Effector memory CD8-positive, alpha-beta T cell (primary cell): ENCODE data around the gene PRSS1.
"Not testable (repeated sequence)": the region's sequence is repeated elsewhere in the genome, so short reads cannot be mapped to it uniquely, and the experiment has no call there.

ENCODE experiments used
- ATAC-seq: fragments of 150-1000 bp; cut with Tn5 transposase; replicated peaks from 2 replicates; pipeline ENCODE4 v1.10.0; 2021; ENCODE audit warnings: mild to moderate bottlenecking, moderate library complexity
- DNase-seq, 3 experiments: peaks; one replicate each; pipeline ENCODE4 v3.0.0; 2021
- H3K27ac Mint-ChIP-seq, 2 donors: one replicate each; pipeline ENCODE4 v1.8.0; 2022; ENCODE audit warnings: mild to moderate bottlenecking in 2 of 2, mixed read lengths in 2 of 2, moderate library complexity in 2 of 2
- H3K27me3 Mint-ChIP-seq, 2 donors: one replicate each; pipeline ENCODE4 v1.8.0; 2022; ENCODE audit warnings: mixed read lengths in 2 of 2
- H3K36me3 Mint-ChIP-seq: one replicate; pipeline ENCODE4 v1.8.0; 2022; ENCODE audit warnings: mild to moderate bottlenecking, moderate library complexity, mixed read lengths; ENCODE audit not compliant: insufficient read depth
- H3K4me1 Mint-ChIP-seq, 2 donors: one replicate each; pipeline ENCODE4 v1.8.0; 2022; ENCODE audit warnings: low read depth in 2 of 2, mixed read lengths in 2 of 2
- H3K4me3 Mint-ChIP-seq, 2 donors: one replicate each; pipeline ENCODE4 v1.8.0; 2022; ENCODE audit warnings: mild to moderate bottlenecking in 2 of 2, mixed read lengths in 2 of 2, moderate library complexity in 2 of 2
- H3K9me3 Mint-ChIP-seq, 2 donors: one replicate each; pipeline ENCODE4 v1.8.0; 2022; ENCODE audit warnings: mixed read lengths in 2 of 2

PRSS1 gene

DNA sequence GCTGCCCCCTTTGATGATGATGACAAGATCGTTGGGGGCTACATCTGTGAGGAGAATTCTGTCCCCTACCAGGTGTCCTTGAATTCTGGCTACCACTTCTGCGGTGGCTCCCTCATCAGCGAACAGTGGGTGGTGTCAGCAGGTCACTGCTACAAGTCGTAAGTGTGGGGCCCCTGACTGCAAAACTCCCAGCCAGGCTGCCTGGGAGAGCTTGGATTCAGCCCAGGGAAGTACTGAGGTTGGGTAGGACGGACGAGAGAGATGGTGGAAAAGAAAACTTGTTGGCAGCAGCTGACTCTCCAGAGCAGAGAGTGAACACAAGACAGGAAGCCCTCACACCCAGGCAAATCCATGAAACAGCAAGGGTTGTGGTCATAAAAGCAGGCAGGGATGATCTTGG lies 22.8 kb downstream of the PRSS1 start:
- no peak overlapping the region for H3K4me3 Mint-ChIP-seq
- no peaks in the 10 kb centered on the region for H3K36me3 Mint-ChIP-seq
- H3K27ac Mint-ChIP-seq = no peak overlapping the region
- H3K9me3 Mint-ChIP-seq = no peaks in the 10 kb centered on the region
- H3K27me3 Mint-ChIP-seq = peaks cover 0 to 12% of the 10 kb centered on the region in 2 donors
- ATAC-seq (no peak), DNase-seq (no peak)
- H3K4me1 Mint-ChIP-seq = peaks cover 3 to 9% of the 10 kb centered on the region in 2 donors

DNA sequence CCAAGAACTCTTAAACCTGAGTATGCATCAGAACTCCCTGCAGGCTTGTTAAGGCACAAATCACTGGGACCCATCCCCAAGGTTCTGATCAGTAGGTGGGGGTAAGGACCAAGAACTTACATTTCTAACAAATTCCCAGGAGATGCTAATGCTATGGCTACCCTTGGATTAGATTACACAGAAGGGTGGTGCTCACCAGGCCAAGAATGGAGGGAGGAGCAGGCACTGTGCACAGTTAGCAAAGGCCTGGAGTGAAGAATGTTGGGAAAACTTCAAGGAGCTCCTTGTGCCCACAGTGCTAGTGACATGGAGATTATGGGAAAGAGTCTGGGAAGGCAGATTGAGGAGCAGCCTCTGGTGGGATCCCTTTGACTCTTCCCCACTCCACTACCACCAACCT lies 23.4 kb downstream of the PRSS1 start:
- no peak for ATAC-seq
- Mint-ChIP-seq H3K27ac (no peak overlapping the region), H3K4me1 (peaks cover 3 to 9% of the 10 kb centered on the region in 2 donors), H3K36me3 (no peaks in the 10 kb centered on the region), H3K4me3 (no peak overlapping the region), H3K9me3 (no peaks in the 10 kb centered on the region), H3K27me3 (peaks cover 0 to 12% of the 10 kb centered on the region in 2 donors)
- no peak for DNase-seq

DNA sequence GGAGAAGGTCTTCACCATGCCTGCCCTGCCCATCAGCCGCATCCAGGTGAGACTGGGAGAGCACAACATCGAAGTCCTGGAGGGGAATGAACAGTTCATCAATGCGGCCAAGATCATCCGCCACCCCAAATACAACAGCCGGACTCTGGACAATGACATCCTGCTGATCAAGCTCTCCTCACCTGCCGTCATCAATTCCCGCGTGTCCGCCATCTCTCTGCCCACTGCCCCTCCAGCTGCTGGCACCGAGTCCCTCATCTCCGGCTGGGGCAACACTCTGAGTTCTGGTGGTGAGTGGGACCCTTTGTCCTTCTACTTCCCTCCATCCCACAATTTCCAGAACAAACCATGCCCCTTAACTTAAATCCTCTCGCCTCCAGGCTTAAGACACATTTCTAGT lies 24.0 kb downstream of the PRSS1 start:
- no peak overlapping the region for H3K27ac Mint-ChIP-seq
- ATAC-seq = no peak
- peaks cover 0 to 12% of the 10 kb centered on the region in 2 donors for H3K27me3 Mint-ChIP-seq
- no peaks in the 10 kb centered on the region for H3K36me3 Mint-ChIP-seq
- H3K4me3 Mint-ChIP-seq = no peak overlapping the region
- no peak for DNase-seq
- H3K9me3 Mint-ChIP-seq = no peaks in the 10 kb centered on the region
- H3K4me1 Mint-ChIP-seq = peaks cover 3 to 9% of the 10 kb centered on the region in 2 donors

GRCh38 chr7:142773937-142774744 lies 24.9 kb downstream of the PRSS1 start:
- DNase-seq (no peak), ATAC-seq (no peak)
- Mint-ChIP-seq H3K27me3 (peaks cover 0 to 12% of the 10 kb centered on the region in 2 donors), H3K27ac (no peak overlapping the region), H3K4me1 (peaks cover 3 to 9% of the 10 kb centered on the region in 2 donors), H3K9me3 (no peaks in the 10 kb centered on the region), H3K36me3 (no peaks in the 10 kb centered on the region), H3K4me3 (no peak overlapping the region)

- Mint-ChIP-seq H3K36me3 (no peaks in the 10 kb centered on the region), H3K4me3 (no peak overlapping the region), H3K4me1 (peaks cover 3 to 9% of the 10 kb centered on the region in 2 donors), H3K27ac (no peak overlapping the region), H3K9me3 (no peaks in the 10 kb centered on the region), H3K27me3 (peaks cover 0 to 12% of the 10 kb centered on the region in 2 donors)
- no peak for ATAC-seq
- no peak for DNase-seq
Observed at GRCh38 chr7:142774826-142775225, 25.6 kb downstream of the PRSS1 start.

DNA sequence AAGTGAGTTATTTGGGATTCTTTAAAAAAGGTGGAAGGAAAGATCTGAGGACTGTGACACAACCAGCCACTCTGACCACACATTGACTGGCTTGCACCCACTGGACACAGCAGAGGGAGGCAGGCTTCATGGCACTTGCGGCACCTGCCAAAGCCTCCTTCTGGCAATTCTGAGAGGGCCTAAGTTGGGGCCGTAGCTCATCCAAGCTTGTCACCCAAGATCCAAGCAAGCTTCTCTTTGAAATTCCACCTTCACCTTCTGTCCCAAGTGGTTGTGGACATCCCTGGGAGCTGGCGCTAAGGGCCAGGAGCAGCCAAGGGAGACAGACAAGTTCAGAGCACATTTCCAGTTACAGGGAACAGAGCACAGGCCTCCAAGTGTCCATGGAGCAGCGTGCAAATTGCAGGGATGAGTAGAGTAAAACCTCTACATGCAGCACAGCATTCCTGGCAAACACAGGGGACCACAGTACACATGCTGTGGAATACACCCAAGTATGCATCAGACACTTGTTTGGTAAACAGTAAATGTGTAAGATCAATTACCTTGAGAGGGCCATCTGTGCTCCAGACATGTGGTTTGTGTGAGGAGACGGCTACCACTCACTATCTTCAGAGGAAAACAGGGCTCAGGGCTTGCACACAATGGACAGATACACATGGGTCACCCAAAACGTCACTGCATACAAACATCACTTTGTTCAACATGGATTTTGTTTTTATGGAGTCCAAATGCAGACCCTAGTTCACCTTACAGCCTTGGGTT lies 26.3 kb downstream of the PRSS1 start:
- not testable (repeated sequence) for H3K36me3 Mint-ChIP-seq, ATAC-seq, H3K27ac Mint-ChIP-seq, DNase-seq, H3K9me3 Mint-ChIP-seq, H3K27me3 Mint-ChIP-seq, H3K4me1 Mint-ChIP-seq, H3K4me3 Mint-ChIP-seq

DNA sequence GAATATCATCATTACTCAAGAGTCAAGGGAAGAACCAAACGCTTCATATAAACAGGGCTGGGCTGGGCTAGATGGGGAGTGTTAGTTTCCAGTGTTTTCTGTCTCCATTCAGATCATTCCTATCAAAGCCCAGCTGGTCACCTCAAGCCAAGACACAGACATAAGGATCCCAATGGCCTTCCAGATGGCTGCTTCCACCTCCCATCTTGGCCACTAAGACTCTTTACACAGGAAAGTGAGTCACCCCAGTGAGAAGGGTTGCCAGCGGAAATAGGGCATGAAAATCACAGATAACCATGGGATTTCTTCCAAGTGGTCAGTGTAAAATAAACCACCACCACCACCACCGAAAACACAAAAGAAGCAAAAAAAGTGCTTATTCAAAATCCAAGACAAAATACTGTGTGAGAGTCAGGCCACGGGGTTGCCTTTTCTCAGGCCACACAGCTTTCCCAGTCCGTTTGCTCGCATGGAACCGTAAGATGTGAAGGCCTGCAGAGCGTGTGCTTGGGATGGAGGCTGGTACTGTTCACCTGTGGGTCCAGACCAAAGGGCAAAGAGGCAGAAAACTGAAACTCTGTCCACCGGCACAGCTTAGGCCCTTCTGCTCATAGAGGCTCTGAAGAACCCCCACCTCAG lies 27.1 kb downstream of the PRSS1 start:
- Mint-ChIP-seq H3K27me3 (no peaks in the 10 kb centered on the region), H3K9me3 (no peaks in the 10 kb centered on the region), H3K4me1 (no peaks in the 10 kb centered on the region), H3K27ac (no peak overlapping the region), H3K4me3 (no peak overlapping the region), H3K36me3 (no peaks in the 10 kb centered on the region)
- ATAC-seq (no peak), DNase-seq (no peak)

- H3K4me1 Mint-ChIP-seq, ATAC-seq, H3K27ac Mint-ChIP-seq, H3K4me3 Mint-ChIP-seq, DNase-seq, H3K9me3 Mint-ChIP-seq, H3K27me3 Mint-ChIP-seq, H3K36me3 Mint-ChIP-seq: not testable (repeated sequence)
Observed at GRCh38 chr7:142776845-142777225, 27.6 kb downstream of the PRSS1 start.

DNA sequence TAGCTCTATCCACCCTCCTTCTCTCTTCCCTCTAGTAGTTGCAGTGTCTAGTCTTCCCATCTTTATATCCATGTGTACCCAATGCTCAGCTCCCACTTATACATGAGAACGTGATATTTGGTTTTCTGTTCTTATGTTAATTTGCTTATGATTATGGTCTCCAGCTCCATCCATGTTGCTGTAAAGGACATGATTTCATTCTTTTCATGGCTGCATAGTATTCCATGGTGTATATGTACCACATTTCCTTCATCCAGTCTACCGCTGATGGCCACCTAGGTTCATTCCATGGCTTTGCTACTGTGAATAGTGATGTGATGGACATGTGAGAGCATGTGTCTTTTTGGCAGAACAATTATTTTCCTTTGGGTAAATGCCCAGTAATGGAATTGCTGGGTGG lies 28.0 kb downstream of the PRSS1 start:
- ATAC-seq = no peak
- DNase-seq = no peak
- Mint-ChIP-seq H3K4me3 (no peak overlapping the region), H3K36me3 (no peaks in the 10 kb centered on the region), H3K9me3 (no peaks in the 10 kb centered on the region), H3K27ac (no peak overlapping the region), H3K4me1 (no peaks in the 10 kb centered on the region), H3K27me3 (no peaks in the 10 kb centered on the region)

DNA sequence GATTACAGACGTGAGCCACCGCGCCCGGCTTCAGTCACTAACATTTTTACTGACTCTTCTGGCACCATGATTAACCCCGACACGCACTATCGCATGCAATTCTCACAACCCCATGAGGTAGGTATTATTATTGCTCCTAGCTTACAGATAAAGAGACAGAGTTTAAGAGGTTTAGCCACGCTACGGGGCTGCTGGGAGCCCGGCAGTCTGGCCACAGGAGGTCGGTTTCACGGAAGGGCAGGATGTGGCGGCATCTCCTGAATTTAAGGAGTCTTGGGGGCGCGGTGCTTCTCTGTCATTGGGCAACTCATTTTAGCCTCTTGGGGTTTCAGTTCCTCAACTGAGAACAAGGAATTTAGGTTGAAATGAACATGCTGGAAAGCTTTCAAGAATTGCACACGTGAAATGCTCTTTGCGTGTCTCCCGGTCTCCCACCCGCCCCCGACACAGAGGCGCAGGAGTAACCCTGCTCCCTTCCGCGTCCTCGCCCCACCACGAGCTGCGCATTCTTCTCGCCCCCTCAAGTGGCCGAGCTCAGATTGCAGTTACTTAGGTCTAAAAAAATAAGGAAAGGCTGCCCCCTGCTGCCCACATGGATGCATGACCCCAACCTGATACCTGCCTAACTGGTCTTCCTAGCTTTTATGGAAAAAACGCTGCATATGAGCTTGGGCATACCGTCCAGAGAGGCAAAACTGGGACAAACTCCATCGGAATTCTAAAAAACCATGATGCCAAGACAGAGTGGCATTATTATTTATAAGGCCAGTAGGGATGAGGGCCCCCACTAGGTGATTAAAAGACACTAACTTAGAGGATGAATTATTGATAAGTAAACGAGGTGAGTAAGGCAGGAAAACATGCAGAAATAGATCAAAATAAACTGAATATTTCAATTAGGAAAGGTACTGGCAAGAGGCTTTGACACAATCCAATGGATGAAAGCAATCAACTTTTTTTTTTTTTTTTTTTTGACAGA lies 33.9 kb downstream of the PRSS1 start:
- Mint-ChIP-seq H3K4me3 (peak overlapping the region; percentile 77 to 78), H3K4me1 (peaks cover 6 to 12% of the 10 kb centered on the region in 2 donors), H3K9me3 (no peaks in the 10 kb centered on the region), H3K27me3 (no peaks in the 10 kb centered on the region), H3K27ac (peak overlapping the region; percentile 57 to 97), H3K36me3 (peaks cover 35% of the 10 kb centered on the region)
- ATAC-seq (peak; percentile 44), DNase-seq (peak; percentile 63 to 68 (median 64))

DNA sequence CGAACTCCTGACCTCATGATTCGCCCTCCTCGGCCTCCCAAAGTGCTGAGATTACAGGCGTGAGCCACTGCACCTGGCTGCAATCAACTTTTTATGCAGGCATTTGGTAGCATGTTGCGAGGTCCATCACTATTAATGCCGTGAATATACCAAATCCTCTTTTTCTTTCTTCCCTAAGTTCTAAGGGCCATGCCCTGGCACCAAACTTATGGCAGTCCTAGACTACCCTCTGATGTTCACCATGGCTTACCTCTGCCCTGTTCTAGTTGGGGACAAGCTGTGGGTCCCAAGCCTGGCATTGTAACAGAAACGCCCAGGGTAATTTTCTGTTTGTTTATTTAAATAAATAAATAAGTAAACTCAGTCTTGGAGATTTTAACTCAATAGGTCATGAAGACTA lies 34.8 kb downstream of the PRSS1 start:
- no peak overlapping the region for H3K4me3 Mint-ChIP-seq
- H3K27ac Mint-ChIP-seq = peak overlapping the region; percentile 97 to 99
- no peaks in the 10 kb centered on the region for H3K9me3 Mint-ChIP-seq
- no peak for ATAC-seq
- no peaks in the 10 kb centered on the region for H3K27me3 Mint-ChIP-seq
- peaks cover 44% of the 10 kb centered on the region for H3K36me3 Mint-ChIP-seq
- no peak for DNase-seq
- peaks cover 7 to 12% of the 10 kb centered on the region in 2 donors for H3K4me1 Mint-ChIP-seq

GRCh38 chr7:142784716-142785115 lies 35.4 kb downstream of the PRSS1 start:
- H3K36me3 Mint-ChIP-seq = peaks cover 50% of the 10 kb centered on the region
- H3K4me3 Mint-ChIP-seq = peak overlapping the region; percentile 77 to 92
- no peaks in the 10 kb centered on the region for H3K27me3 Mint-ChIP-seq
- peaks cover 11 to 17% of the 10 kb centered on the region in 2 donors for H3K4me1 Mint-ChIP-seq
- H3K9me3 Mint-ChIP-seq = no peaks in the 10 kb centered on the region
- peak overlapping the region; percentile 97 to 99 for H3K27ac Mint-ChIP-seq
- DNase-seq (peak in 1 of 3 experiments; percentile 6), ATAC-seq (peak; percentile 16)

- no peaks in the 10 kb centered on the region for H3K27me3 Mint-ChIP-seq
- H3K4me1 Mint-ChIP-seq = peaks cover 14 to 22% of the 10 kb centered on the region in 2 donors
- ATAC-seq (peak; percentile 81), DNase-seq (peak; percentile 67 to 69 (median 69))
- H3K27ac Mint-ChIP-seq = peak overlapping the region; percentile 97 to 99
- peaks cover 62% of the 10 kb centered on the region for H3K36me3 Mint-ChIP-seq
- no peaks in the 10 kb centered on the region for H3K9me3 Mint-ChIP-seq
- H3K4me3 Mint-ChIP-seq = peak overlapping the region; percentile 77 to 92
Observed at GRCh38 chr7:142785841-142786250, 36.6 kb downstream of the PRSS1 start.
